Right hindlimb (tissue), 1 donor: ENCODE results near the gene CNNM3.
A peak's percentile ranks its signal among the peaks of the same experiment; 100 is the strongest.
"Not testable (repeated sequence)": the region's sequence is repeated elsewhere in the genome, so short reads cannot be mapped to it uniquely, and the experiment has no call there.

Experiments used
- DNase-seq: peaks from one replicate; pipeline ENCODE4 v3.0.0-alpha.2; 2018

Gene CNNM3

DNA sequence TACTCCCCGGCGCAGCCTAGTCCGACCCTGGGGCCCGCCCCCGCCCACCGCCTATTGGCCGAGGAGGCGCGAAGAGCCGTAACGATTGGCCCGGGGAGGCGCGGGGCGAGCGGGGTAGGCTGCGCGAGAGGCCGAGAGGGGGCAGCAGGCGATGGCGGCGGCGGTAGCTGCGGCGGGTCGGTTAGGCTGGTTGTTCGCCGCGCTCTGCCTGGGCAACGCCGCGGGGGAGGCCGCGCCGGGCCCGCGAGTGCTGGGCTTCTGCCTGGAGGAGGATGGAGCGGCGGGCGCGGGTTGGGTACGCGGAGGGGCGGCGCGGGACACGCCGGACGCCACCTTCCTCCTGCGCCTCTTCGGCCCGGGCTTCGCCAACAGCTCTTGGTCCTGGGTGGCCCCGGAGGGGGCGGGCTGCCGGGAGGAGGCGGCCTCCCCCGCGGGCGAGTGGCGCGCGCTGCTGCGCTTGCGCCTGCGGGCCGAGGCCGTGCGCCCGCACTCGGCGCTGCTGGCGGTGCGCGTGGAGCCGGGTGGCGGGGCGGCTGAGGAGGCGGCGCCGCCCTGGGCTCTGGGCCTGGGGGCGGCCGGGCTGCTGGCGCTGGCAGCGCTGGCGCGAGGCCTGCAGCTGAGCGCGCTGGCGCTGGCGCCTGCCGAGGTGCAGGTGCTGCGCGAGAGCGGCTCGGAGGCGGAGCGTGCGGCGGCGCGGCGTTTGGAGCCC lies at the start of gene CNNM3:
Gene CNNM3, plus strand, starts transcription at position 142 of the 709 bp plus-strand sequence. Its CDS starts 10 bp downstream, at position 152.
- peak; percentile 98 for DNase-seq

DNA sequence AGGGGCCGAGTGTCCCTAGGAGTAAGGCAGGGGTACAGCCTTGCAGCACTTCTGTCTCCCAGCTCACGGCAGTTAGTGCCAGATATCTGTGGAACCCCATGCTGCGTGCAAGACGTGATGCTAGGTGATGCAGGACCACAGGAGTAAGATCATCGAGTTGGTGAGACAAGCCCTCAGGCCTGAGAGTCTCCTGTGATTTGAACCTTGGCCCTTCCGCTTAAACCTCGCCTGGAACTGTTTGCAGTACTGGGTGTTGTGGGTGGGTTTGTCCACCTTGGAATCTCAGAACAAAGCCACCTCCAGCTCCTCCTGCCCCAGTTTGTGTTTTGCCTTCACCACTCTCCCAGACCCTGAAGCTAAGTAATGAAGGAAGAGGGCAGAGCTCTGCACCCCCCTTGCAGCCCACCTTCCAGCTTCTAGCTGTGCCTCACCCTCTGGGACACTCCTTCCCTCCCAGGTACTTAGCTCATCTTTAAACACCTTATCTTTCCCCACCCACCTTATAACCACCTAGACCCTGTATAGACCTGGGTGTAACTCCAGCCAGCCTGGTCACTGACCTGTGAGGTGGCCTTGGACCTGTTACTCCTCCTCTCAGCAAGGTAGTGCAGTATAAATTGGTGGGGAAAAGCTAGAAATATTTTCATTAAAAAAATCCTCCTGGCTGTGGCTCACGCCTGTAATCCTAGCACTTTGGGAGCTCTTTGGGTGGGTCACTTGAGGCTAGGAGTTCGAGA lies 48.8 kb upstream of the CNNM3 start:
- no peak for DNase-seq

DNA sequence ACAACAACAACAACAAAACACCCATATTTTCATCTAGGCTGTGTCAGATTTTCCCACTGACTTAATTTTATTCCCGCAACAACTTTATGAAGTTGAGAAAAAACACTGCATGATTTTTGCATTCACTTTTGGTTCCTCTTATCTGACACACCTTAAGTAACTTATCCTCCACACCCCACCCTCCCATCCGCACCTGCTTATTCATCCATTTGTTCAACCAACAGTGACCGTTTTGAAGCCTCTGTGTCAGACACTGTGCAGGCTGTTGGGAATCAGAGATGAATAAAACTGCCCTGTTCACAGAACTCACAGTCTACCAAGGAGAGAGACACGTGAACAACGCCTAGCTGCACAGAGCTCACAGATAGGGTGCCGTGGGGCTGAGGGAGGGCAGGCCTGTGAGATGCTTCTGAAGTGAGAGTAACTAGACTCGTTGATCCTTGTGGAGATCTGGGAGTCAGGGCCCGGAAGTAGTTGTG lies 47.9 kb upstream of the CNNM3 start:
- DNase-seq: no peak

DNA sequence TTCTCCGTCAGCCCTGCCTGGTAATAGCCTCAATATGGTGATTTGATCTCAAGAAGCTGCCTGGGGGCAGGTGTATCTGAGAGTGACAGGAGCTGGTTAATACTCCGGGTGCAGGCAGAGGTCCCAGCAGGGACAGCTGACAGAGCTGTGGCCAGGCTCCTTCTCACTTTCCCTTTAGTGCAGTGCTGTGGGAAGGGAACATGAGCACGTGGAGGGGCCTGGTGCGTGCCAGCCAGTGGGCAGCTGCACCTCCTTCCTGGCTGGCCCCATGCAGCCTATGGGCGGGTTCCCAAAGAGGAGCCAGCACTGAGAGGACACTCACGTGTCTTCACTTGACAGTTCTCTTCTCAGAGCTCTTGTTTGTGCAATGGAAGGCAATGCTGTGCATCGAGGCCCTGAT lies 46.3 kb upstream of the CNNM3 start:
- DNase-seq: peak; percentile 74

DNA sequence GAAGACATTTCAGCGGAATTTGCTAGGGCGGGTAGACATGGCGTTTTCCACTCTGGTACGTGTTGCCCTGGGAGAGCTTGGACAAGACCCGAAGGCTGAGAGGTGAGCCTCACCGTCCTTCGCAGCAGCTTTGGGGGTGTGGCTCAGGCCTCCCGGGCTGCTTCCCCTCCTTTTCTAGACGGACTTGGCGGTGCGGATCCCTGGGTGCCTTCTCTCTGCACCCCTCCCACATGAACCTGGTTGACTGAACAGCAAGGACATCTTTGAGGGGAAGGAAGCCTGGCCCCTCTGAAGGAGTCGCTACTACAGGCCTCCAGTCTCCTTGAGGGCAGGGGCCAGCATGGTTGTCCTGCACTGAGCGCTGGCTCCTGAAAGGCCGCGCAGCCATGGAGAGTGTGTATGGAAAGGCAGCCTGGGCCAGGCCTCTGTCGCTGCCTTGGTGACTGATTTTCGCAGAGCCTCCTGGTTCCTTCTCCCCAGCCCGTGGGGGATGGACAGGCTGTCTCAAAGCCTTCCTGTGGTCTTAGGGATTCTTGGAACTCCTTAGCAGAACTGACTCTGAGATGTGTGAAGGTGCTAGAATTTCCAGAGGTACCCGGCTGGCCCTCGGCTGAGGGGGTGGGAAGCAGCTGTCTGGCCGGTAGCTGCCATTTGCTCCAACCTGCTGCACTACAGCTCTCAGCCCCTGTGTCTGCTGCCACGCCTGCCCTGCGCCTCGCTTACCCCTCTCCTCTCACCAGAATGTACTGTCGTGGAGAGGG lies 45.4 kb upstream of the CNNM3 start:
- no peak for DNase-seq

DNA sequence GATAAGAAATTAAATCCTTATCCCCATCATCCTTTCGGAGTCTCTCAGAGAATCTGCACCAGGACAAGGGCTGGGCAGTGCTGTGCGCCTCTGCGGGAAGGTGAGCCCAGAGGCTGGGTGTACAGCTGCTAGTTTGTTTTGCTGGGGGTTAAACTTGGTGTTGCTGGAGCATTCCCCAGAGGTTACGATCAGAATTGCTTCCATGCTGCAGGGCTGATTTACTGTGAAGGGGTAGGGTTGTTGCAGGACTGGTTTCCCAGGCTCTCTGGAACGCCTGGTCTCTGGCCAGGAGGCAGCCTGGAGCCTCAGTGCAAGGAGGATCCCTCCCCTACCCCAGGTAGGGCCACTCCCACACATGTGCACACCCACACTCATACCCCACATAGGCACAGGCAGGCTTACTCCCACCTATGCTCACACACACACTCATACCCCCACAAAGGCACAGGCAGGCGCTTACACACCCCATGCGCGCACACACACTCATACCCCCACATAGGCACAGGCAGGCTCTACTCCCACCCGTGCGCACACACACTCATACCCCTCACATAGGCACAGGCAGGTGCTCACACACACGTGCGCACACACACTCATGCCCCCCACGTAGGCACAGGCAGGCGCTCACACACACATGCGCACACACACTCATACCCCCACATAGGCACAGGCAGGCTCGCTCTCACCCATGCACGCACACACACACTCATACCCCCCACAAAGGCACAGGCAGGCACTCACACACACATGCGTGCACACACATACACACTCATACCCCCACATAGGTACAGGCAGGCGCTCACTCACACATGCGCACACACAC lies 44.1 kb upstream of the CNNM3 start:
- no peak for DNase-seq

DNA sequence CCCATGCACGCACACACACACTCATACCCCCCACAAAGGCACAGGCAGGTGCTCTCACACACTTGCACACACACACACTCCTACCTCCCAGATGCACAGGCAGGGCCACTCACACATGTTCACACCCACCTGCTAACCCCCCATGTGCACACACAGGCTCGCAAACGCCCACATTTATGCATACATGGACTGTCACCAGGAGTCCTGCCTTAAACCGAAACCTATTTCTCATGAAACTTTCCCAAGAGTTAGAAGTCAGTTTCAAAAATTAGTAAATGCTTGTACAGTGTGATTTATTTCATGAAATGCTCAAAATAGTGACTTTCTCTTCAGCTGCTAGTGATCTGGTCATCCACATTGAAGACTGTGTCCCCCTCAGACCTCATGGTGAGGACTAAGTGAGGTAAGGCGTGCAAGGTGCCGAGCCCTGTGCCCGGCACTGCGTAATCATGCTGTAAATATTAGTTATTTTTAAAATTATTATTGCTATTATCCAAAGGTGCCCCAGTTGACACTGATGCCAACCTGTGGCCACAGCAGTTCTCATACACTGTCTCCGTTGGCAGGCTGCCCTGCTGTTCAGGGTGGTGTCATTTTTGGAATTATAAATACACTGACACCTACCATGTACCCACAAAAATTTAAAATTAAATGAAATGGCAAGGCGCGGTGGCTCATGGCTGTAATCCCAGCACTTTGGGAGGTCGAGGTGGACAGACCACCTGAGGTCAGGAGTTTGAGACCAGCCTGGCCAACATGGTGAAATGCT lies 43.0 kb upstream of the CNNM3 start:
- DNase-seq: no peak

DNA sequence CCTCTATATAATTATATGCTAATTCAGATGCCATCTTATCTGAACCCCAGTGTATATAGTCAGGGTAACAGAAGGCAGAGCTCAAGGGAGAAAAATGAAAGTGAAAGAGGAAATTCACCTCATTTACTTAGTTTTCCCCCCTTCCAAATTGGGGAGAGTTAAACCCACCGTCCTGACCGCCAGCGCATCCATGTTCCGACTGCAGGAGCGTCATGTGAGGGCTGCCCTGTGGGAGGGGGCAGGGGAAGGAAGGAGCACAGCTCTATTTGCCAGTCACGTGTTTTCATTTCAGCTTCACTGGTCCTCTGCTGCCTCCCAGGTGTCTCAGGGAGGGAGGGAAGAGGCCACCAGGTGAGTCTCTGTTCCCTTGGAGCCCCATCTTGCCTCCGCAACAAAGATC lies 42.1 kb upstream of the CNNM3 start:
- DNase-seq: no peak

DNA sequence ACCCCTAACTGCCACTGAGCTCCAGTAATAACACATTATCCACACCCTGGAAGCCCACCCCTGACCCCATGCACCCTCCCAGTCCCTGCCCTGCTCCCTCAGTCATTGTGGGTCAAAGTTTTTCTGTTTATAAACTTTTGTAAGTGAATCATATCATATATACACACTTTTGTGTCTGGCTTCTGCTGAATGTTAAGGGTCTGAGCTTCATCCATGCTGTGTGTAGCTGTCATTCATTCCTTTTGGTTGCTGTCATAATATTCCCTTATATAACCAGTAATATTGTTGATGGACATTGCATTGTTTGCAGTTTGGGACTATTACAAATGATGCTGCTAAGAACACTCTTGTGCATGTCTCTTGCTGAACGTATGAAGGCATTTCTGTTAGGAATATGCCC lies 40.9 kb upstream of the CNNM3 start:
- DNase-seq: no peak

DNA sequence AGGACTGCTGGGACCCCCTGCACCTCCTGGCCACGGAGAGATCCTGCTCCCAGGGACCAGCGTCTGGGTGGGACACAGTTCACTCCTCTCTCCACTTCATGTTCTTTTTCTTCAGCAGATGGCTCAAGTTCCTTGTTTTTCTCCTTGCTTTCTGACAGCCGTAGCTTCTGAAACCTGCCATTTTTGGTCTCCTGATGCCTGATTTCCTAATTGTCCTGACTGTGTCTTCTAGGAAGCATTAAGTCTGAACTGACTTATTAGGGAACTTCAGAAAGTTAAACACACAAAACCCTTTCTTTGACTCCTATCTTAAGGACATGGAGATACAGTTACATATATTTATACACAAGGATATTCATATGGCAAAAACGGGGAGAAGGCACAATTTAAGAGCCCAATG lies 32.7 kb upstream of the CNNM3 start:
- DNase-seq: no peak

DNA sequence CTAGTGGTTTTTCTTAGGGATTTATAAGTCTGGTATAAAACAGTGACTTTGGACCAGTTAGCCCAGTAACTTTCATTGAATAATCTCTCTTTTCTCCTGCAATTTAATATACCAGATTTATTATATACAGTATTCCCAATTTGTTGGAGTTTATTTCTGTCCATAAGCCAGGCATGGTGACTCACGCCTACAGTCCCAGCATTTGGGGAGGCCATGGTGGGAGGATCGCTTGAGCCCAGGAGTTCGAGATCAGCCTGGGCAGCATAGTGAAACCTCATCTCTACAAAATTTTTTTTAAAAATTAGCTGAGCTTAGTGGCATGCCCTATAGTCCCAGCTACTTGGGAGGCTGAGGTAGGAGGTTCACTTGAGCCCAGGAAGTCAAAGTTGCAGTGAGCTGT lies 28.7 kb upstream of the CNNM3 start:
- no peak for DNase-seq

DNA sequence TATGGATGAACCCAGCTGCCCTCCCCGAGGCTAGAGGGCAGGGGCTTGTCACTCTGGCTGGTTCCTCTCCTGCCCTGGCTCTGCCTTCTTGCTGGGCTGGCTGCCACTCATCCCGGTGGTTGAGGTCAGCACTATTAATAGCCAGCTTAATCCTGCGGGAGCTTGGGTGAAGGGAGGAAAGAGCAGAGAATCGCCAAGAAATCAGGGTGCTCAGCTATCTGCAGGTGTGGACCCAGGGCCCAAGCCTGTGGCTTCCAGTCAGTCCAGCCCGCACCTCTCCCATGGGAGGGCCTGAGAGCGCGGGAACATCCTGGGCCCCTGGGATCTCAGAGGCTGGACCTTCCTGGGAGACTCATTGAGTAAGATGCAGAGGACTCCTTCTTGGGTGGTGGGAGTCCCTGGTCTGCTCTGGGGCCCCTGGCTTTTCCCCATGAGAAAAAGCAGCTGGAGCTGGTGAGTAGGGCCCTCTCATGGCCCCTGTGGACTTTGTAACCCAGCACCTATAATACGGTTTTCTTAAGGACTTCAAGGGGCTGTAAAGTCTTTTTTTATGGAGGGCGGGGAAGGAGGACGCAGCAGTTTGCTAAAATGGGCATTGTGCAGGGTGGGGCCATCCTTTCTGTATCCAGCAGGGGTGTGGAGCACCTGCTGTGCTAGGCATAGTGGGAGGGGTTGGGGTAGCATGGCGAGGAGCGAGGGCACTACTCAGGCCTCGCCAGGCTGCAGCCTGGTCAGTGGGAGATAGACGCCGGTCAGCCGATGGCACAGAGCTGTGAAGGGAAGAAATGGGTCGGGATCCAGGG lies 27.4 kb upstream of the CNNM3 start:
- DNase-seq: peak; percentile 55

DNA sequence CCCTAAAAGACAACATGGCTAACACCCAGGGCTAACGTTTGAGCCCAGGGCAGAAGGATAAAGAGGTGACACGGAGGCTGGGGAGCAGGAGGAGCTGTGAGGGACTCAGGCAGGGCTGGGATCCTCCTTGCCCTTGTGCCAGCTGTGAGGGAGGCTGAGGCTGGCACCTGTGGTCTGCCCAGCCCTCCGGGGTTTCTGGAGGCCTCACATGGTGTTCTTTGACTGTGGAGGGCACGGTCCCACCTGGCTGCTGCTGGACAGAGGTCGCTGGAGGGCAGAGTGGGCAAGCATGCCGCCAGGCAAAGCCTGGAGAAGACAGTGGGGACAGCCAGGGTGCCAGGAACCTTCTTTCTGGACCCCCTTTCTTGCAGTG lies 26.8 kb upstream of the CNNM3 start:
- DNase-seq: no peak

DNA sequence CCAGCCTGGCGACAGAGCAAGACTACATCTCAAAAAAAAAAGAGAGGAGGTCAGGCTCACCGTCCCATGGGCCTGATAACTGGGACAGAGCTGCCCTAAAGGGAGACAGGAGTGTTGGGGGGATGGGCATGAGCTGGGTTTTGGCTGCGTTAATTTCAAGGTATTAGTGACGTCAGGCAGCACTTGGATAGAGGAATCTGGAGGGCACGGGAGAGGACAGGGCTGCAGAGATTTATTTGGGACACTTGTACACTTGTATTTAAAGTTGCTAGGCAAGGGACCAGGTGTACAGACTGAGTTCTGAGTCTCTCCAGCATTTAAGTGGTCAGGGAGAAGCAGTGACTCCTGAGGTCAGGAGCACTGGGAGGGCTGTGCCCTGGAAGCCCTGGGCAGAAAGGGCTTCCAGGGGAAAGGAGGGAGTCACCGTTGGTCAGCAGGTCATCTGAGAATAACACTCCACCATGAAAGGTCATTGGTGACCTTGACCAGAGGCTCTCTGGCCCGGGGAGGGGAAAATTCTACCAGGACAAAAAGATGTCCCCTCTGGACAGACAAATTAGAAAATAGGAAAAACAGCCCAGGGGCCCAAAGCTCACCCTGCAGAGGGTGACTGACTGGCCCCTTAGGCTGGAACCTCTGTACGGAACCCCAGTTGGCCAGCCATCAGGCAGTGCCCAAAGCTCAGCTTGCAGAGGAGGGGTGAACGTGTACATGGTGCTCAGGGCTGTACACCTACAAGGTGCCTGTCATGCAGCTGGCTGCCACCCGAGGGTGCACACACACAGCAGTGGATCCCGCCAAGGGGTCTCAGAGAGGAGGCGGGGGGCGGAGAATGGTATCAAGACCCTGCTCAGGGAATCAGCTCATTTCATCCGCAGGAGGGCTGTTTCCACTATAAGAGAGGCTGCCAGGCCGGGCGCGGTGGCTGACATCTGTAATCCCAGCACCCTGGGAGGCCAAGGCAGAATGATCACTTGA lies 23.0 kb upstream of the CNNM3 start:
- no peak for DNase-seq

DNA sequence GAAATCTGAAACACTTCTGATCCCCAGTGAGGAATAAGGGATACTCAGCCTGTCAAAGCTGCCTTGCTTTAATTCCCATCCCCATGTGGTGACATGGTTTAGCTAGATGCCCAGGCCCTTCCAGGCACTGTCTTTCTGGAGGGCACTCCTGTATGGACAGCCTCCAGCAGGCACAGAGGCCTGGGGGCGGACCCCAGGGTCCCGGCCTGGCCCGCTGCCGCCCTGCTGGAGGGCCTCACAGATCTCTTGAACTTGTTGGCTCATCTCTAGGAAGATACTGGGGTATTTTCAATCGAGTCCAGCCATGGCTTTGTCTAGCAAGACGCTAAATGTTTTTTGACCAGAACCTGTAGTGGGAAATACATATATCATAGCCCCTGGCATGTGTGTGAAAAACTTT lies 21.0 kb upstream of the CNNM3 start:
- no peak for DNase-seq

DNA sequence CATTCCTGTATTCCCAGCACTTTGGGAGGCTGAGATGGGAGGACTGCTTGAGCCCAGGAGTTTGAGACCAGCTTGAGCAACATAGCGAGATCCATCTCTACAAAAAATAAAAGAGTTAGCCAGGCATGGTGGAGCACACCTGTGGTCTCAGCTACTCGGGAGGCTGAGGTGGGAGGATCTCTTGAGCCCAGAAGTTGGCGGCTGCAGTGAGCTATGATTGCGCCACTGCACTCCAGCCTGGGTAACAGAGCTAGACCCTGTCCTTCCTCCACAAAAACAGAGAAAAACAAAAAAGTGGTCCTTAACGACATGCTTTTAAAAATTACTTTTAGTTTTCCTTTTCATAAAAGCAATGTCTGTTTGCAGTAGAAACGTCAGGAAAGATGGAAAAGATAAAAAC lies 19.6 kb upstream of the CNNM3 start:
- DNase-seq: not testable (repeated sequence)

DNA sequence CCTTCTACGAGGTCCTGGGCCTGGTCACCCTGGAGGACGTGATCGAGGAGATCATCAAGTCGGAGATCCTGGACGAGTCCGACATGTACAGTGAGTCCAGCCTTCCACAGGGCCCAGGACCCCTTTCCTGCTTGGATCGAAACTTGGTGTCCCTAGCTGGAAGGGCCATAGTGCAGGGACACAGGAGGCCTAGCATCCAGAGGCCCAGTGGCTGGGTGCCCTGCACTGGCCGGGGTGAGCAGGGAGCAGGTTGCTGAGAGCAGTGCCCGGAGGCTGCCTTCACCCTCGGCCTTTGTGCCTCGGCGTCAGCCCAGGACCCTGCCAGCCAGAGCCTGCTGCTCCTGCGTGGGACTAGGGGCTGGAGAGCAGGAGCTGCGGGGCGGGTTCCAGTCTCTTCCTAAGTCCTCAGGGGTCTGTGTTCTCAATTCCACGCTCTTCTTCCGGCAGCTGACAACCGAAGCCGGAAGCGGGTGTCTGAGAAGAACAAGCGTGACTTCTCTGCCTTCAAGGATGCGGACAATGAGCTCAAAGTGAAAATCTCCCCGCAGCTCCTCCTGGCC lies 18.9 kb upstream of the CNNM3 start:
- no peak for DNase-seq

DNA sequence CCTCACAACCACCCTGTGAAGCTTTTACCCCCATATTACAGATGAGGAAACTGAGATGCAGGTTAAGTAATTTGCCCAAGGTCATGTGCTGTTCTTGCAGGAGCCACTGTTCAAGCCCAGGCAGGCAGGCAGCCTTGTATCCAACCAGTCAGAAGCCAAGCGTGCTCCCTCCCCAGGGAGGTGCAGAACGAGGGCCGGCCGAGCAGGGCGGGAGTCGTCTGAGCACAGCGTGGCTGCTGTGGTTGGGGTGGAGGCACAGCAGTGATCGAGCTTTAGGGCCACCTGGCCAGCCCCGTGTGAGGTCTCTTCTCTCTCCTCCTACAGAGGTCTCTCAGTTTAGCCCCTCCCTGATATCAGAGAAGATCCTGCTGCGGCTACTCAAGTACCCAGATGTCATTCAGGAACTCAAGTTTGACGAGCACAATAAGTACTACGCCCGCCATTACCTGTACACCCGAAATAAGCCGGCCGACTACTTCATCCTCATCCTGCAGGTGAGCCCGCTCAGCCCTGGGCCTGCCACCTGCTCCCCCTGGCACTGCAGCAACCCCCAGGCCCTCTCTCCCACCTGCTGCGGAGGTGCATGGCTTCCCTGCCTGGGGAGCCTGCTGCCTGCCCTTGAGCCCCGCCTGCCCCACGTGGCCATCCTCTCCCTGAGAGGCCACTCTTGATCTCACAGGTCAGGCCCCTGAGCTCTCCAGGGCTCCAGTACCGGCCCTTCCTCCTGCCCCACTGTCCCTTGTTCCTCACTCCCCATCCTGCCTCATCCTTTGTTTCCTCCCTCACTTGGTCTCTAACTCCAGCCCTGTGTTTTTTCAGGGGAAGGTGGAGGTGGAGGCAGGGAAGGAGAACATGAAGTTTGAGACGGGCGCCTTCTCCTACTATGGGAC lies 17.1 kb upstream of the CNNM3 start:
- DNase-seq: no peak

DNA sequence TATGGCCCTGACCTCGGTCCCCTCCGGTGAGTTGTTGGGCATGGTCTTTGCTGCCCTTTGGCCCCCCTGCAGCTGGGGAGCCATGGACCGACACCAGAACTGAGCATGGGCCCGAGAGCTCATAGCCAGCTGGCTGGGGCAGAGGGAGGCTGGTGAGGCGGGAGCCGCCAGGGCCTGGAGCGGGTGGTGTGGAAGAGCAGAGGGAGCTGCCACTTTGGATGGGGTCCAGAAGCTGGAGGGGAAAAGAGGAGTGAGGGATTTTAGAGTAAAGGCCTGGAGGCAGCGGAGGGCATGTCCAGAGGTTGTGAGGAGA lies 16.5 kb upstream of the CNNM3 start:
- DNase-seq: no peak
